Right lobe of liver (tissue), 6 donors: ENCODE data around the gene SDF2L1. TPM values are rescaled to one million over a fixed set of nuclear protein-coding genes. Genes with fewer than 3 reads are reported as not detected.
A peak's percentile ranks its signal among the peaks of the same experiment; 100 is the strongest.
"Not testable (repeated sequence)": the region's sequence is repeated elsewhere in the genome, so short reads cannot be mapped to it uniquely, and the experiment has no call there.

Source experiments
- ATAC-seq, 4 donors: fragments of 200-7000 bp; cut with Tn5 transposase; one replicate each; pipeline ENCODE4 v1.9.1; 2020; ENCODE audit warnings: mild to moderate bottlenecking in 4 of 4, moderate library complexity in 4 of 4
- DNase-seq, 3 donors: peaks; one replicate each; pipeline ENCODE4 v3.0.0-alpha.2; 2020
- H3K27ac ChIP-seq, 3 donors: fragments of 200-600 bp; one replicate each; pipeline ENCODE4 v1.8.0; 2022
- H3K27me3 ChIP-seq, 2 donors: fragments of 200-600 bp; one replicate each; pipeline ENCODE4 v1.8.0; 2022
- H3K36me3 ChIP-seq, 4 donors: fragments of 200-600 bp; sonication (generic) in 1 of 4; one replicate each; pipeline versions ENCODE4 v1.5.1 to v1.8.0; 2017 to 2022; ENCODE audit warnings: control low read depth in 1 of 4
- H3K4me1 ChIP-seq, 4 donors: fragments of 200-600 bp; sonication (generic) in 1 of 4; one replicate each; pipeline versions ENCODE4 v1.5.1 to v1.8.0; 2017 to 2022; ENCODE audit warnings: control low read depth in 1 of 4
- H3K4me3 ChIP-seq, 3 donors: fragments of 200-600 bp; one replicate each; pipeline ENCODE4 v1.8.0; 2022
- H3K9me3 ChIP-seq, 4 donors: fragments of 200-600 bp; sonication (generic) in 1 of 4; one replicate each; pipeline versions ENCODE4 v1.5.1 to v1.8.0; 2017 to 2022; ENCODE audit warnings: control low read depth in 1 of 4
- CTCF ChIP-seq, 4 donors: fragments of 200-600 bp in 3 of 4; fragments of 450-650 bp in 1 of 4; IDR thresholded peaks; one replicate each; pipeline versions ENCODE4 v1.5.1 to v1.8.0; 2016 to 2022; ENCODE audit warnings: antibody characterized with exemption in 4 of 4, mild to moderate bottlenecking in 2 of 4
- POLR2A ChIP-seq: fragments of 450-650 bp; IDR thresholded peaks from one replicate; pipeline ENCODE4 v1.6.1; 2017; ENCODE audit warnings: antibody characterized with exemption, mild to moderate bottlenecking
- WGBS: methylation state at CpG from one replicate; pipeline ENCODE4 v1.1.6; 2018; ENCODE audit warnings: low coverage, low lambda C conversion rate; ENCODE audit not compliant: insufficient coverage; ENCODE audit errors: missing lambda C conversion rate; 5-methylcytosine and 5-hydroxymethylcytosine counted together
- intact Hi-C, 2 donors: fragments of 100-400 bp; cut with DNase I; formaldehyde crosslinking; loops; one replicate each; pipeline versions ENCODE4 v1.11.2 to v1.14.1; 2022
- total RNA-seq, 6 experiments: library from RNA; depleted of rRNA in 2 of 6; stranded (reverse); fragments of >200 nt in 2 of 6; fragmentation: NEBNext Ultra II Directional in 3 of 6; extraction: Animal tissue kit (Norgen Biotek cat#: 25700) in 3 of 6; gene quantifications; one replicate each; pipeline versions ENCODE4 v1.1.0 to v1.2.4, GENCODE V29; 2016 to 2023
- donor health status: DM: no; HTN: yes; CAD: no.
- donor health status: DM: no; HTN: no; CAD: no.
- donor health status: DM: no; HTN: no; CAD: no.
- donor health status: DM: no; HTN: yes; CAD: no.
- donor health status: DM: no; HTN: yes; CAD: no.

Gene SDF2L1
- total RNA-seq, 6 experiments from 2014 or later = 33.1 to 85.7 (median 71.6) TPM

DNA sequence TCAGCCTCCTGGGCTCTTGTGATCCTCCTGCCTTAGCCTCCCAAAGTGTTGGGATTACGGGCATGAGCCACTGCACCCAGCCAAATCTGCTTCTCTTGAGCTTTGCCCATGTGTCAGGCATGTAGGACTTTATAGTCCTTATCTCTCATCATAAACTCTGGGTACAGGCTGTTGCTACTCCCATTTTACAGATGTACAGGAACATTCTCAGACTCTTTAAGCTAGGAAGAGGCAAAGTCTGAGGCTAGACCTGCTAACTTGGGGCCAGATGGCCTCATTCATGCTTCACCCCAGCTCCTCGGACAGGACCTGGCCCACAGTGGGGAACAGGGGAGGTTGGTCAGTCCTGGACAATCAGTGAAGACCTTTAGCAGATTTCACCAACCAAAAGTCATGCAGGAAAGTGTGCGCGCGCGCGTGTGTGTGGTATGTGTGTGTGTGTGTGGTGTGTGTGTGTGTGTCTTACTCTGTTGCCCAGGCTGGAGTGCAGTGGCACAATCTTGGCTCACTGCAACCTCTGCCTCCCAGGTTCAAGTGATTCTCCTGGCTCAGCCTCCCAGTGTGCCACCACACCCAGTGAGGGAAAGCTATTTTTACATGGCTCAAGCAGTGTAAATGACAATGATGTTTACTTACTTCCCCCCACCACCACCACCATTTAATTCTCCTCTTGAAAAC, 36.1 kb upstream of the SDF2L1 start:
- intact Hi-C loops = no loop called here
- Histone ChIP-seq H3K4me3 (no peak overlapping the region), H3K27ac (no peak overlapping the region), H3K9me3 (no peaks in the 10 kb centered on the region), H3K36me3 (peaks cover 0 to 10% (median 4%) of the 10 kb centered on the region in 4 donors), H3K27me3 (no peaks in the 10 kb centered on the region), H3K4me1 (peaks cover 0 to 10% (median 0%) of the 10 kb centered on the region in 4 donors)
- no peak for DNase-seq
- ATAC-seq = no peak
- TF ChIP-seq CTCF (IDR thresholded peaks at IDR 0.05) = no peak
- no peak for TF ChIP-seq POLR2A
- 98% methylated on average over 7 of the region's 7 CpGs for WGBS

- Histone ChIP-seq H3K27ac (no peak overlapping the region), H3K36me3 (peaks cover 0 to 13% (median 8%) of the 10 kb centered on the region in 4 donors), H3K4me1 (peaks cover 0 to 10% (median 0%) of the 10 kb centered on the region in 4 donors), H3K27me3 (no peaks in the 10 kb centered on the region), H3K4me3 (no peak overlapping the region), H3K9me3 (no peaks in the 10 kb centered on the region)
- WGBS = 100% methylated on average over 3 of the region's 8 CpGs
- DNase-seq = no peak
- TF ChIP-seq POLR2A (no peak), CTCF (IDR thresholded peaks at IDR 0.05) (no peak)
- intact Hi-C loops = no loop called here
- no peak for ATAC-seq
Observed at GRCh38 chr22:21606775-21607174, 35.3 kb upstream of the SDF2L1 start.

DNA sequence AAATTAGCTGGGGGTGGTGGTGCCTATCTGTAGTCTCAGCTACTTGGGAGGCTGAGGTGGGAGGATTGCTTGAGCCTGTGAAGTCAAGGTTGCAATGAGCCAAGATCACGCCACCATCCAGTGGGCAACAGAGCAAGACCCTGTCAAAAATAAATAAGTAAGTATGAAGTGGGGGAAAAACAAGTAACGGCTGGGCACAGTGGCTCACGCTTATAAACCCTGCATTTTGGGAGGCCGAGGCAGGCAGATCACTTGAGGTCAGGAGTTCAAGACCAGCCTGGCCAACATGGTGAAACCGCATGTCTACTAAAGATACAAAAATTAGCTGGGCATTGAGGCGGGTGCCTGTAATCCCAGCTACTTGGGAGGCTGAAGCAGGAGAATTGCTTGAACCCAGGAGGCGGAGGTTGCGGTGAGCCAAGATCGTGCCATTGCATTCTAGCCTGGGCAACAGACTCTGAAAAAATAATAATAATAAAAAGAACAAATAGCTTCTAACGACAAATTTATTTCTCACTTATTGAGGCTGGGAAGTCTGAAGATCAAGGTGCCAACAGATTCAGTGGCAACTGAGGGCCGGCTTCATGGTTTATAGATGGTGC, 32.4 kb upstream of the SDF2L1 start:
- H3K27ac ChIP-seq, H3K4me1 ChIP-seq, H3K4me3 ChIP-seq, ATAC-seq, H3K9me3 ChIP-seq, H3K27me3 ChIP-seq, DNase-seq, intact Hi-C loops: not testable (repeated sequence)
- peaks cover 0 to 33% (median 13%) of the 10 kb centered on the region in 4 donors for H3K36me3 ChIP-seq
- WGBS = 93% methylated on average over 11 of the region's 11 CpGs

DNA sequence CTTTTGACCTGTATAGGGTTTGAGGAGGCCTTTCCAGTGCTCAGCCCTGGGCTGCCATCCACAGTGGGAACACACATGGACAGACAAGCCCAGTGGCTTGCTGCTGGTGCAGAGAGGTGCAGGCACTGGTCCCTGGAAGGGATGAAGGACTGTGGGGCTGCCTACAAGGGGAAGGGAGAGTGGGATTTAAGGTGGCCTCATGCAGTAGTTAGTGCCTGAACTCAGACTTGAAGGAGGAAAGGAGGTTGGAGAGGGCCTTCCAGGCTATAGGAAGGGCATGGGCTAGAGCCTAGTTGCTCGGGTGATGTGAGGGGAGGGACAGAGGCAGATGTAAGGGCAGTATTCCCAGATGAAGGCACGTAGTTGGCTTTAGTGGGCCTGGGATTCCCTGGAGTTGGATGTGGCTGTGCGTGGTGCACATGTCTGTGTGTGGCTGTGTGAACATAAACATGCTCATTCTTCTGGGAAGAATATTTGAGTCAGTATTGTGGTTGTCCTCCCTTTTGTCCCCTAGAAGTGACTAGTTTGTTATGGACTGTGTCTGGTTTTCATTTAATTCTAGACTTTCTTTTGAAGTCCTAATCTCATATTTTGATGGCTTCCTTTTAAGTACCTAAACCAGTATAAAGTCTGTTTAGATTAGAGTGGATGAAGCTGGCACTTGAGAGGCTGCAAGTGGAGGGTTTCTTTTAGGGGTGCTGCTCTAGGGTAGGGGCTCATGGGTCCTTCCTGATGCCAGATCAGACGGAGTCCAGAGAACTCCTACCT, 30.7 kb upstream of the SDF2L1 start:
- no peak overlapping the region for H3K4me3 ChIP-seq
- intact Hi-C loops = no loop called here
- TF ChIP-seq POLR2A (no peak), CTCF (IDR thresholded peaks at IDR 0.05) (no peak)
- no peak overlapping the region for H3K27ac ChIP-seq
- H3K27me3 ChIP-seq = no peaks in the 10 kb centered on the region
- 93% methylated on average over 3 of the region's 4 CpGs for WGBS
- peaks cover 0 to 10% (median 0%) of the 10 kb centered on the region in 4 donors for H3K4me1 ChIP-seq
- H3K9me3 ChIP-seq = no peaks in the 10 kb centered on the region
- H3K36me3 ChIP-seq = peaks cover 0 to 33% (median 13%) of the 10 kb centered on the region in 4 donors
- ATAC-seq (peak in 1 of 4 donors; percentile 19), DNase-seq (no peak)

DNA sequence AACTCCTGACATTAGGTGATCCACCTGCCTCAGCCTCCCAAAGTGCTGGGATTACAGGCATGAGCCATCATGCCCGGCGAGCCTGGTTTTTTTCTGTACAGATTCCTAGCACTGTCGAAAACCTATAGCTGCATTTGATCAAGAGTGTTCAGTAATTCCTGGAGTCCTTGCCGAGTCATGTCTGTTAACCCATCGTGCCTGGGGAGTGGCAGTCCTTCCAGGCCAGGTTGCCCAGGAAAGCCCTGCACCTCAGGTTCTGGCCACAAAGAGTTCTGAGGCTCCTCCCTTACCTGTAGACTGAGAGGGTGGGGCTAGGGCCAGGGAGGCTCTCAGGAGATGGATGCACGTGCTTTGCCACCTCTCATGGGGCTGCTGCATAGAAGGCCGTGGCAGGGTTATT, 29.2 kb upstream of the SDF2L1 start:
- intact Hi-C loops = no loop called here
- Histone ChIP-seq H3K4me1 (no peaks in the 10 kb centered on the region), H3K36me3 (peaks cover 0 to 33% (median 13%) of the 10 kb centered on the region in 4 donors), H3K4me3 (no peak overlapping the region), H3K9me3 (no peaks in the 10 kb centered on the region), H3K27me3 (no peaks in the 10 kb centered on the region), H3K27ac (no peak overlapping the region)
- TF ChIP-seq POLR2A (no peak), CTCF (IDR thresholded peaks at IDR 0.05) (no peak)
- ATAC-seq (no peak), DNase-seq (no peak)
- no CpG with 5 or more reads among the region's 7 CpGs for WGBS
